Uterus (tissue), 2 donors: ENCODE data around the gene IL25.

ENCODE experiments used
- CTCF ChIP-seq, 4 experiments: fragments of 200-600 bp in 2 of 4; fragments of 450-650 bp in 2 of 4; sonication (generic) in 2 of 4; IDR thresholded peaks; one replicate each; pipeline ENCODE4 v1.5.1; 2016 to 2019; ENCODE audit warnings: antibody characterized with exemption in 4 of 4, mild to moderate bottlenecking in 2 of 4, moderate library complexity in 1 of 4
- POLR2A ChIP-seq, 2 donors: fragments of 450-650 bp; IDR thresholded peaks; one replicate each; pipeline ENCODE4 v1.6.1; 2016; ENCODE audit warnings: antibody characterized with exemption in 2 of 2, mild to moderate bottlenecking in 1 of 2, moderate library complexity in 1 of 2

GRCh38 chr14:23403139-23403438 lies 30.5 kb downstream of the IL25 start:
- no peak for TF ChIP-seq CTCF (IDR thresholded peaks at IDR 0.05)
- TF ChIP-seq POLR2A (IDR thresholded peaks at IDR 0.05) = no peak
